Subcutaneous adipose tissue (tissue), 4 donors: Measurements from ENCODE around the gene ARHGAP22. TPM values are rescaled to one million over a fixed set of nuclear protein-coding genes. Genes with fewer than 3 reads are reported as not detected.

Experiments used
- total RNA-seq, 4 donors: library from RNA; depleted of rRNA; stranded (reverse); fragments of >200 nt; gene quantifications; one replicate each; pipeline ENCODE4 v1.1.0, GENCODE V29; 2016
- TF ChIP-seq, protein P1 (sequence below): fragments of 450-650 bp; IDR thresholded peaks from one replicate; pipeline ENCODE4 v1.5.1; 2016; ENCODE audit warnings: low read depth, mild to moderate bottlenecking, control low read depth, antibody characterized with exemption, moderate library complexity

The ARHGAP22 gene
- total RNA-seq, 4 donors from 2014 or later, result 2.1 to 15.0 (median 5.0) TPM

DNA sequence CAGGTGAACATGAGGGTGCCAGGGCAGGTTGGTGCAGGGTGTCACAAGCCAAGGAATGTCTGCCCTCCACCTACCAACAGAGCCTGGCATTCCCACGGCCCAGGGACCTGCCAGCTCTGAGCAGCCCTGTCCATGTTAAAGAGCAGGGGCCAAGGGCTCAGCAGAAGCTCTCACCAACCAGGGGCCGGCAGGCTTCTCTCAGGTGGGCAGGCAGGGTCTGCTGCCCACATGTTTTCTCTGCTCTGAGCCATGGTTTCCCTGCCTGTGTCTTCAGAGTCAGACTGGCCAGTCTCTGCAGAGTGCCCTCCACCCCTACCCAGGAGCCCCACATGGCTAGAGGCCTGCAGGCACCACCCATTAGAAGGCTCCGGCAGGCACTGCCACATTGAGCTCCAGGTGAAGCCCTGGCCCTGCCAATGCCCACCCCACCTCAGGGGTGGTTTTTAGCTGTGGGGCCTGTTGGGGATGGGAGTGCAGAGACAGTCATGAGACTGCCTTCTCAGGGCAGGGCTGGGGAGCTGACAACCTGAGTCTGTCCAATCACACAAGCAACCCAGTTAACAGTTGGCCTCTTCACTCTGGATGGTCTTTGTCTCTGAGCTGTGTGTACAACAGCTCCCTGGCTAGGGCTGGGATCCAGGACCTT lies 135.9 kb downstream of the ARHGAP22 start:
- TF ChIP-seq, protein P1, sequence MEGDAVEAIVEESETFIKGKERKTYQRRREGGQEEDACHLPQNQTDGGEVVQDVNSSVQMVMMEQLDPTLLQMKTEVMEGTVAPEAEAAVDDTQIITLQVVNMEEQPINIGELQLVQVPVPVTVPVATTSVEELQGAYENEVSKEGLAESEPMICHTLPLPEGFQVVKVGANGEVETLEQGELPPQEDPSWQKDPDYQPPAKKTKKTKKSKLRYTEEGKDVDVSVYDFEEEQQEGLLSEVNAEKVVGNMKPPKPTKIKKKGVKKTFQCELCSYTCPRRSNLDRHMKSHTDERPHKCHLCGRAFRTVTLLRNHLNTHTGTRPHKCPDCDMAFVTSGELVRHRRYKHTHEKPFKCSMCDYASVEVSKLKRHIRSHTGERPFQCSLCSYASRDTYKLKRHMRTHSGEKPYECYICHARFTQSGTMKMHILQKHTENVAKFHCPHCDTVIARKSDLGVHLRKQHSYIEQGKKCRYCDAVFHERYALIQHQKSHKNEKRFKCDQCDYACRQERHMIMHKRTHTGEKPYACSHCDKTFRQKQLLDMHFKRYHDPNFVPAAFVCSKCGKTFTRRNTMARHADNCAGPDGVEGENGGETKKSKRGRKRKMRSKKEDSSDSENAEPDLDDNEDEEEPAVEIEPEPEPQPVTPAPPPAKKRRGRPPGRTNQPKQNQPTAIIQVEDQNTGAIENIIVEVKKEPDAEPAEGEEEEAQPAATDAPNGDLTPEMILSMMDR, result no peak

DNA sequence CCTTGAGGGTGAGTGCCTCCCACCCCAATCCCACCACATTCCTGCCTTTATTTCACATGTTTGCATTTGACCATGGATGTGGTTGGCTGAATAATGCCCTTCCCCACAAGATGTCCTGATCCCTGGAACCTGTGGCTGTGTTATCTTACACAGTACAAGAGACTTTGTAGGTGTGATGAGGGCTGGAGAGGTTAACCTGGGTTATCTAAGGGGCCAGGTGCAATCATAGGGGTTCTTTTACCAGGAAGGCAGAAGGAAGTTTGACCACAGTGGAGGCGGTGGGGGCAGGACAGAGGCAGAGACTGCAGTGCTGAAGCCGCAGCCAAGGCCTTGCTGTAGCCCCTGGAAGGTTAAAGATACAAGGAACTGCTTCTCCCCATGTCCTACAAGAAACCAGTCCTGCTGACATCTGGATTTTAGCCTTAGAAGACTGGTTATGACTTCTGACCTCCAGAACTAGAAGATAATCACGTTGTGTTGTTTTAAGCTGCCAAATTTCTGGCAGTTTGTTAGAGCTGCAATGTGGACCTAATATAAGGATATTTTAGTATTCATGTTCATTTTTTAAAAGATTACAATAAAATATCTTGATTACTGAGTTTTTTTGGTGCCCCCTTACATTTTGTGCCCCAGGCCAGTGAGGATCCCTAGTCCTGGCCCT lies 136.6 kb downstream of the ARHGAP22 start:
- TF ChIP-seq, protein P1, result no peak

DNA sequence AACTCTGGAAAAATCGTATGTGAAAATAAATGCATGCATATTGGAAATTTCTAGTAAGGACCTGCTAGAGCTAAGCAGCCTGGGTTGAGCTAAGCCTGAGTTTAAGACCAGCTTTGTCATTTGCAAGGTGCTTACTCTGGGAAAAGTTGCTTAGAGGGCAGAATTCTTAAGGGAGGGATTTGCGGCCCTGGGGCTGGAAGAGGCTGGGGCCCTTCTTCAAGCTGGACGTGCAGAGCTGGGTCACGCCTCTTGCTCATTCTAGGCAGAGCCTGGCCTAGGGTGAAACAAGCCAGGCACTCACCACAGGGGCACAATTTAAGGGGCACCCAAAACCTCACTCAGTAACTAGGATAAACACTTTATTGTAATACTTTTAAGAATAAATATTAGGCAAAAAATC lies 137.2 kb downstream of the ARHGAP22 start:
- TF ChIP-seq, protein P1, result no peak

DNA sequence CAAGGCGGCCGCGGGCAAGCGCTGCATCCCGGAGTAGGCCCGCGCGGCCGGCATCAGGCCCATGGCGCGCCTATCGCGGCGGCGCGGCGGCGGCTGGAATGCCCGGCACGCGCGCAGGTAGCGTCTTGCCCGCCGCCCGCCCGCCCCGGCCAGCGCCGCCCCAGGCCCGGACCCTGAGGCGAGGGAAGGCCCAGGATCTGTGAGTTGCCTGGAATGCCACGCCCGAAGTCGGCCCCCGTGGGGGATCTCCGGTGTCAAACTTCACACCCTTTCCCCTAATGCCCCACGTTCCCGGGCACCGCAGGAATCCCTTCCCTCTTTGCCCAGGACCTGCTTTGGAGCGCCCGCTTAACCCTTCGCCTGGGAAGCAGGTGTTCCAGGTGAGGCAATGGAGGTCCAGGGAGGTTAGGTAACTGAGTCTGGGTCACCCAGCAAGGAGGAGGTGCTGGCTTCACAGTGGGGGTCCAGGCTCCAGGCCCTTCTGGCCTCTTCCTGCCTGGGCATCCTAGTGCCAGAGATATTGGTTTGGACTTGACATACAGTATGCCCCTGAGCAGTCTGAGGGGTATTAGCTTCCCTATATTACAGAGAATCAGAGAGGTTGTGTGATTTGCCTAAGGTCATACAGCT lies 138.1 kb downstream of the ARHGAP22 start:
- TF ChIP-seq, protein P1, result no peak

DNA sequence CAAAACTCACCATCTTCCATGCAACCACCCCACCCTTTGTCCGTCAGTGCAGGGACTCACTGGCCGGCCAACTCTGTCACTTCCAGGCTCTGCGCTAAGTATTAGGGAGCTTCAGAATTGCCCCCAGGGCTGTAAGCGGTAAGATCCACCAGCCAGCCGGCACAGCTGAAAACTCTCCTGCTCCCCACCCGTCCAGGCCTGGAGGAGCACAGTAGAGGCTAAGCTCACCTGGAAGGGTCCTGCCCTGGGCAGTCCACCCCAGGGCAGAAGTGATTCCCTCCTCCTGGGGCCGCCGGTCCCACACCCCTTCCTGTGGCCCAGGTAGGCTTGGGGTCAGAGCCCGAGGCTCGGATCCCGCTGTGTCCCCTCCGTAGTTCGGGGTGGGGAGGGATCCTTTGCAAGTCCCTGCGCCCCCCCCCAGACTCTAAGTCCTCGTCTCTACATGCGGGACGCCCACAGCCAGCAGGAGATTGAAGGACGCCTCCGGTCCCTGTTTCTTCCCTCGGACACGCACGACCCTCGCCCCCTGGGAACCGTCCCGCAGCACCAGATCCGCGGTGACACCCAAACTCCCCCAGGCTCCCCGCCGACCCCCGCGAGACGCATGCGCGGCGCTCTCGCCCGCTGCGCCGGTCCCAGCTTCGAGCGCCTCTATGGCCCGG lies 138.9 kb downstream of the ARHGAP22 start:
- TF ChIP-seq, protein P1, result no peak

DNA sequence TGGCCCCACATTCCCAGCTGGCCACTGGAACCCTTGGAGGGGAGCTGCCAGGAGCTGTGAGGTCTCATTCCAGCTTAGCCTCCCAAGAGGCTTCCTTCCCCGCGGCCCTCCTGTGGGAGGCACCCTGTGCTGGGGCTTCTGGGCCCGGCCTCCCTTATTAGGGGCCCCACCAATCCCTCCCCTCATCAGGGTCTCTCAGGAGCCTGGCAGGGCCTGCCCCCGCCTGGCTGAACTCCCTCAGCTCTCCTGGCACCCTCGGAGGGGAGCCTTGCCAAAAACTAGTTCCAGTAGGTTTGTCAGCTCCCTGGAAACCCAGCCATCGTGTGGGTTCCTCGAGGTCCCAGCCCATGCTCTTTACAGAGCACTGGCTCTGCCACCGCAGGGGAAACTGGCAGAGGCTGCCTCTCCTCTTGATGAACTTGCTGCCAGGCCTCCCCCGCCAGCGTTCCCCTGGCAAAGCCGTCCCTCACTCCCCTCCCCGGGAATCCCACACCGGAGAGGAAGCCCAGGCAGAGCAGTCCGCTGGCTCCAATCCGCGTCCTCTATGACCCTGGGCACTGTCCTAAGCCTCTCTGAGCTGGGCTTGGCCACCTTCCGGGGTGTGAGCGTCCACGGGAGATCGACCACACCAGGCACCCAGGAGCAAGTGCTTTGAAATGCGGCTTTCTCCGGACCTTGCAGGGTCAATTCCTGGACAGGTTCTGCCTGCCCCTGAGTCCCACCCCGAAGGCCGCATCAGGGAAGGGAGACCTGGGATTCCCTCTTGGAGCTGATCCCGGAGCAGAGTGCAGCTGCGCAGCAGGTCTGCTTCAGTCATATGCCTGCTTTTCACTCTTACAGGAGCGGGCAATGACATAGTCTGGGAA lies 139.8 kb downstream of the ARHGAP22 start:
- TF ChIP-seq, protein P1, result no peak
